ENCODE data around the gene TMPRSS9. TPM values are rescaled to one million over a fixed set of nuclear protein-coding genes. Genes with fewer than 3 reads are reported as not detected.
"Not testable (repeated sequence)": the region's sequence is repeated elsewhere in the genome, so short reads cannot be mapped to it uniquely, and the experiment has no call there.

Gene TMPRSS9
- total and polyA plus RNA-seq, 8 donors = 1.1 TPM; not detected in 7

- 5 to 8% (median 6%) methylated on average over 10 of the region's 10 CpGs for WGBS, 5 donors
- TF ChIP-seq, protein P1, sequence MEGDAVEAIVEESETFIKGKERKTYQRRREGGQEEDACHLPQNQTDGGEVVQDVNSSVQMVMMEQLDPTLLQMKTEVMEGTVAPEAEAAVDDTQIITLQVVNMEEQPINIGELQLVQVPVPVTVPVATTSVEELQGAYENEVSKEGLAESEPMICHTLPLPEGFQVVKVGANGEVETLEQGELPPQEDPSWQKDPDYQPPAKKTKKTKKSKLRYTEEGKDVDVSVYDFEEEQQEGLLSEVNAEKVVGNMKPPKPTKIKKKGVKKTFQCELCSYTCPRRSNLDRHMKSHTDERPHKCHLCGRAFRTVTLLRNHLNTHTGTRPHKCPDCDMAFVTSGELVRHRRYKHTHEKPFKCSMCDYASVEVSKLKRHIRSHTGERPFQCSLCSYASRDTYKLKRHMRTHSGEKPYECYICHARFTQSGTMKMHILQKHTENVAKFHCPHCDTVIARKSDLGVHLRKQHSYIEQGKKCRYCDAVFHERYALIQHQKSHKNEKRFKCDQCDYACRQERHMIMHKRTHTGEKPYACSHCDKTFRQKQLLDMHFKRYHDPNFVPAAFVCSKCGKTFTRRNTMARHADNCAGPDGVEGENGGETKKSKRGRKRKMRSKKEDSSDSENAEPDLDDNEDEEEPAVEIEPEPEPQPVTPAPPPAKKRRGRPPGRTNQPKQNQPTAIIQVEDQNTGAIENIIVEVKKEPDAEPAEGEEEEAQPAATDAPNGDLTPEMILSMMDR (IDR thresholded peaks at IDR 0.05) = peak in 5 of 7 experiments; percentile 64 to 92 (median 77)
- no peak for TF ChIP-seq POLR2A (IDR thresholded peaks at IDR 0.05)
- H3K9me3 ChIP-seq = no peaks in the 10 kb centered on the region
- H3K4me1 ChIP-seq = peaks cover 0 to 7% (median 0%) of the 10 kb centered on the region in 4 donors
- no peaks in the 10 kb centered on the region for H3K36me3 ChIP-seq
- intact Hi-C loops (cut with DNase I; ENCODE audit: low total_unique reads) = no loop called here
- H3K4me3 ChIP-seq = no peak overlapping the region
- peak; percentile 32 to 83 for DNase-seq
- H3K27ac ChIP-seq = no peak overlapping the region
- peaks cover 0 to 45% (median 4%) of the 10 kb centered on the region in 3 donors for H3K27me3 ChIP-seq
These were observed 31.2 kb downstream of the TMPRSS9 start for GRCh38 chr19:2391118-2391725.

GRCh38 chr19:2392366-2392765 is 32.3 kb downstream of the TMPRSS9 start:
- H3K27ac ChIP-seq = no peak overlapping the region
- DNase-seq = no peak
- H3K27me3 ChIP-seq = peaks cover 0 to 43% (median 6%) of the 10 kb centered on the region in 3 donors
- WGBS, 5 donors = 57 to 76% (median 62%) methylated on average over 7 of the region's 7 CpGs
- no peak overlapping the region for H3K4me3 ChIP-seq
- no peaks in the 10 kb centered on the region for H3K9me3 ChIP-seq
- intact Hi-C loops (cut with DNase I; ENCODE audit: low total_unique reads) = no loop called here
- TF ChIP-seq, protein P1 (IDR thresholded peaks at IDR 0.05) = no peak
- TF ChIP-seq POLR2AphosphoS5 (IDR thresholded peaks at IDR 0.05) (no peak), POLR2A (IDR thresholded peaks at IDR 0.05) (no peak), EP300 (IDR thresholded peaks at IDR 0.05) (no peak)
- H3K36me3 ChIP-seq = no peaks in the 10 kb centered on the region
- H3K4me1 ChIP-seq = peaks cover 0 to 7% (median 0%) of the 10 kb centered on the region in 4 donors

DNA sequence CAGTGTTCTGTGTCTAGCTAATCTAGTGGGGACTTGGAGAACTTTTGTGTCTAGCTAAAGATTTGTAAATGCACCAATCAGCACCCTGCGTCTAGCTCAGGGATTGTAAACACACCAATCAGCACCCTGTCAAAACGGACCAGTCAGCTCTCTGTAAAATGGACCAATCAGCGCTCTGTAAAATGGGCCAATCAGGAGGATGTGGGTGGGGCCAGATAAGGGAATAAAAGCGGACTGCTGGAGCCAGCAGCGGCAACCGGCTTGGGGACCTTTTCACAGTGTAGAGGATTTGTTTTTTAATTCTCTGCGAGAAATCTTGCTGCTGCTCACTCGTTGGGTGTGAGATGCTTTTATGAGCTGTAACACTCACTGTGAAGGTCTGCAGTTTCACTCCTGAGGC is 32.8 kb downstream of the TMPRSS9 start:
- 67 to 73% (median 70%) methylated on average over 8 of the region's 8 CpGs for WGBS, 5 donors

DNA sequence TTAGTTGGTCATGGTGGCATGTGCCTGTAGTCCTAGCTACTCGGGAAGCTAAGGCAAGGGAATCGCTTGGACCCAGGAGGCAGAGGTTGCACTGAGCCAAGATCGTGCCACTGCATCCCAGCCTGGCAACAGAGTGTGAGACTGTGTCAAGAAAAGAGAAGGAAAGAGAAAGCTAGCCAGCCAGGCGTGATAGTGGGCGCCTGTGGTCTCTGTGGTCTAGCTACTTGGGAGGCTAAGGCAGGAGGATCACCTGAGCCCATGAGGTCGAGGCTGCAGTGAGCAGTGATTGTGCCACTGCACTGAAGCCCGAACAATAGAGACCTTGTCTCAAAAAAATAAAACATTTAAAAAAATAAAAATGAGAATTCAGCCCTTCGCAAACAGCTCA is 34.0 kb downstream of the TMPRSS9 start:
- Histone ChIP-seq H3K27me3 (peaks cover 0 to 37% (median 6%) of the 10 kb centered on the region in 3 donors), H3K9me3 (no peaks in the 10 kb centered on the region), H3K4me1 (peaks cover 0 to 7% (median 0%) of the 10 kb centered on the region in 4 donors), H3K4me3 (no peak overlapping the region), H3K27ac (no peak overlapping the region), H3K36me3 (no peaks in the 10 kb centered on the region)
- no peak for TF ChIP-seq POLR2AphosphoS5 (IDR thresholded peaks at IDR 0.05)
- TF ChIP-seq POLR2A (IDR thresholded peaks at IDR 0.05) = no peak
- TF ChIP-seq EP300 (IDR thresholded peaks at IDR 0.05) = no peak
- TF ChIP-seq, protein P1 (IDR thresholded peaks at IDR 0.05) = no peak
- WGBS, 5 donors = 48 to 80% (median 69%) methylated on average over 8 of the region's 8 CpGs
- intact Hi-C loops (cut with DNase I; ENCODE audit: low total_unique reads) = no loop called here
- no peak for DNase-seq

More for the DNA sequence above, 32.8 kb downstream of the TMPRSS9 start:
- H3K36me3 ChIP-seq; H3K4me1 ChIP-seq; H3K27ac ChIP-seq; H3K4me3 ChIP-seq; DNase-seq; intact Hi-C loops (cut with DNase I; ENCODE audit: low total_unique reads); H3K9me3 ChIP-seq: not testable (repeated sequence)
- H3K27me3 ChIP-seq = peaks cover 0 to 38% (median 6%) of the 10 kb centered on the region in 3 donors
